ENCODE results near the gene SMAP2.
"Not testable (repeated sequence)": the region's sequence is repeated elsewhere in the genome, so short reads cannot be mapped to it uniquely, and the experiment has no call there.

- not testable (repeated sequence) for TF ChIP-seq CTCF, POLR2A, EP300 (IDR thresholded peaks at IDR 0.05)
Observed at GRCh38 chr1:40387381-40388306, 14.1 kb downstream of the SMAP2 start.
